ENCODE results near the gene MKNK1.

The MKNK1 gene

GRCh38 chr1:46601257-46602007 lies 2.6 kb downstream of the MKNK1 start:
- FAIRE-seq, result no peak
- DNase-seq (ENCODE audit: insufficient read length, low spot score), result no peak
- TF ChIP-seq POLR2A (IDR thresholded peaks at IDR 0.05; ENCODE audit: low read depth, low read length) (no peak), SPI1 (IDR thresholded peaks at IDR 0.05; ENCODE audit: low read depth, low read length) (no peak), PAX5 (IDR thresholded peaks at IDR 0.05; ENCODE audit: insufficient read depth, low read length, severe bottlenecking) (no peak), POU2F2 (IDR thresholded peaks at IDR 0.05; ENCODE audit: low read depth, low read length) (no peak), TAF1 (IDR thresholded peaks at IDR 0.05; ENCODE audit: low read depth, low read length) (no peak), POLR2AphosphoS5 (IDR thresholded peaks at IDR 0.05; ENCODE audit: low read depth, low read length) (no peak)

GRCh38 chr1:46599059-46599970 lies 4.8 kb downstream of the MKNK1 start:
- no peak for TF ChIP-seq POU2F2 (IDR thresholded peaks at IDR 0.05; ENCODE audit: low read depth, low read length)
- TF ChIP-seq PAX5 (IDR thresholded peaks at IDR 0.05; ENCODE audit: insufficient read depth, low read length, severe bottlenecking), result no peak
- TF ChIP-seq SPI1 (IDR thresholded peaks at IDR 0.05; ENCODE audit: low read depth, low read length), result no peak
- no peak for TF ChIP-seq TAF1 (IDR thresholded peaks at IDR 0.05; ENCODE audit: low read depth, low read length)
- no peak for TF ChIP-seq POLR2A (IDR thresholded peaks at IDR 0.05; ENCODE audit: low read depth, low read length)
- no peak for TF ChIP-seq POLR2AphosphoS5 (IDR thresholded peaks at IDR 0.05; ENCODE audit: low read depth, low read length)
- FAIRE-seq, result no peak
- DNase-seq (ENCODE audit: insufficient read length, low spot score), result no peak

- DNase-seq (ENCODE audit: insufficient read length, low spot score) (no peak), FAIRE-seq (no peak)
- TF ChIP-seq SPI1 (IDR thresholded peaks at IDR 0.05; ENCODE audit: low read depth, low read length), result no peak
- TF ChIP-seq PAX5 (IDR thresholded peaks at IDR 0.05; ENCODE audit: insufficient read depth, low read length, severe bottlenecking), result no peak
- TF ChIP-seq POLR2AphosphoS5 (IDR thresholded peaks at IDR 0.05; ENCODE audit: low read depth, low read length), result no peak
- no peak for TF ChIP-seq POU2F2 (IDR thresholded peaks at IDR 0.05; ENCODE audit: low read depth, low read length)
- TF ChIP-seq TAF1 (IDR thresholded peaks at IDR 0.05; ENCODE audit: low read depth, low read length), result no peak
- TF ChIP-seq POLR2A (IDR thresholded peaks at IDR 0.05; ENCODE audit: low read depth, low read length), result no peak
Observed at GRCh38 chr1:46596846-46597245, 7.2 kb downstream of the MKNK1 start.

- DNase-seq (ENCODE audit: insufficient read length, low spot score), result no peak
- FAIRE-seq, result no peak
- TF ChIP-seq SPI1 (IDR thresholded peaks at IDR 0.05; ENCODE audit: low read depth, low read length) (no peak), POLR2AphosphoS5 (IDR thresholded peaks at IDR 0.05; ENCODE audit: low read depth, low read length) (no peak), PAX5 (IDR thresholded peaks at IDR 0.05; ENCODE audit: insufficient read depth, low read length, severe bottlenecking) (no peak), TAF1 (IDR thresholded peaks at IDR 0.05; ENCODE audit: low read depth, low read length) (no peak), POU2F2 (IDR thresholded peaks at IDR 0.05; ENCODE audit: low read depth, low read length) (no peak), POLR2A (IDR thresholded peaks at IDR 0.05; ENCODE audit: low read depth, low read length) (no peak)
Observed at GRCh38 chr1:46596036-46596435, 8.0 kb downstream of the MKNK1 start.

GRCh38 chr1:46595127-46595526 lies 8.9 kb downstream of the MKNK1 start:
- no peak for FAIRE-seq
- TF ChIP-seq SPI1 (IDR thresholded peaks at IDR 0.05; ENCODE audit: low read depth, low read length) (no peak), PAX5 (IDR thresholded peaks at IDR 0.05; ENCODE audit: insufficient read depth, low read length, severe bottlenecking) (no peak), TAF1 (IDR thresholded peaks at IDR 0.05; ENCODE audit: low read depth, low read length) (no peak), POU2F2 (IDR thresholded peaks at IDR 0.05; ENCODE audit: low read depth, low read length) (no peak), POLR2A (IDR thresholded peaks at IDR 0.05; ENCODE audit: low read depth, low read length) (no peak)
- DNase-seq (ENCODE audit: insufficient read length, low spot score), result no peak

- TF ChIP-seq POU2F2 (IDR thresholded peaks at IDR 0.05; ENCODE audit: low read depth, low read length) (no peak), PAX5 (IDR thresholded peaks at IDR 0.05; ENCODE audit: insufficient read depth, low read length, severe bottlenecking) (no peak), SPI1 (IDR thresholded peaks at IDR 0.05; ENCODE audit: low read depth, low read length) (no peak), POLR2AphosphoS5 (IDR thresholded peaks at IDR 0.05; ENCODE audit: low read depth, low read length) (no peak), TAF1 (IDR thresholded peaks at IDR 0.05; ENCODE audit: low read depth, low read length) (no peak), POLR2A (IDR thresholded peaks at IDR 0.05; ENCODE audit: low read depth, low read length) (no peak)
- DNase-seq (ENCODE audit: insufficient read length, low spot score), result no peak
- FAIRE-seq, result no peak
Observed at GRCh38 chr1:46594063-46594462, 10.0 kb downstream of the MKNK1 start.

- FAIRE-seq (no peak), DNase-seq (ENCODE audit: insufficient read length, low spot score) (no peak)
- no peak for TF ChIP-seq SPI1 (IDR thresholded peaks at IDR 0.05; ENCODE audit: low read depth, low read length)
- TF ChIP-seq PAX5 (IDR thresholded peaks at IDR 0.05; ENCODE audit: insufficient read depth, low read length, severe bottlenecking), result no peak
- TF ChIP-seq POLR2AphosphoS5 (IDR thresholded peaks at IDR 0.05; ENCODE audit: low read depth, low read length), result no peak
- TF ChIP-seq POLR2A (IDR thresholded peaks at IDR 0.05; ENCODE audit: low read depth, low read length), result no peak
- no peak for TF ChIP-seq POU2F2 (IDR thresholded peaks at IDR 0.05; ENCODE audit: low read depth, low read length)
- TF ChIP-seq TAF1 (IDR thresholded peaks at IDR 0.05; ENCODE audit: low read depth, low read length), result no peak
Observed at GRCh38 chr1:46592823-46593222, 11.2 kb downstream of the MKNK1 start.

- TF ChIP-seq PAX5 (IDR thresholded peaks at IDR 0.05; ENCODE audit: insufficient read depth, low read length, severe bottlenecking), result no peak
- no peak for TF ChIP-seq POLR2AphosphoS5 (IDR thresholded peaks at IDR 0.05; ENCODE audit: low read depth, low read length)
- no peak for FAIRE-seq
- no peak for DNase-seq (ENCODE audit: insufficient read length, low spot score)
Observed at GRCh38 chr1:46589529-46589928, 14.5 kb downstream of the MKNK1 start.

- FAIRE-seq, result no peak
- TF ChIP-seq TAF1 (IDR thresholded peaks at IDR 0.05; ENCODE audit: low read depth, low read length) (no peak), POLR2AphosphoS5 (IDR thresholded peaks at IDR 0.05; ENCODE audit: low read depth, low read length) (no peak), POLR2A (IDR thresholded peaks at IDR 0.05; ENCODE audit: low read depth, low read length) (no peak), SPI1 (IDR thresholded peaks at IDR 0.05; ENCODE audit: low read depth, low read length) (no peak), PAX5 (IDR thresholded peaks at IDR 0.05; ENCODE audit: insufficient read depth, low read length, severe bottlenecking) (no peak), POU2F2 (IDR thresholded peaks at IDR 0.05; ENCODE audit: low read depth, low read length) (no peak)
- no peak for DNase-seq (ENCODE audit: insufficient read length, low spot score)
Observed at GRCh38 chr1:46587069-46587468, 17.0 kb downstream of the MKNK1 start.
